ENCODE measurements around the gene COL27A1. TPM values are rescaled to one million over a fixed set of nuclear protein-coding genes. Genes with fewer than 3 reads are reported as not detected.

The COL27A1 gene
- polyA plus RNA-seq, 2 of the 4 experiments (the other 2 are of a cell fraction) = 6.9 to 20.6 TPM

DNA sequence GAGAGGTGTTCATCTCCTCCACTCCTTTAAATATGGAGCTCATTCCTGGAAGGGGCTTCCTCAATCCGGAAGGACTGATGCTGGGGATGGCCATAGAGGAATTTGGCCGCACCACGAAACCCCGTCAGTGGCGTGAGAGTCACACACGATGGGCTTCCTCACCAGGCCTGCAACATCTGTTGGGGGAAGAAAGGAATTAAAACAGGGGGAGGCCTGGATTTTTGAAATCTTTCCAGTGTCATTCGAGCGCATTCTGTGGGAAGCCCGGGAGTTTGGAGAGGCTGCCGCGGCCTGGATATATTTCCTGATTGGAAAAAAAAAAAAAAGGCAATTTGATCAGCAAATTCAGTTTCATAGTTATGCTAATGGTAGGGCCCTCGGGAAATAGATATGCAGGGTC, 91.2 kb downstream of the COL27A1 start:
- no peak overlapping the region for H3K27ac ChIP-seq
- FAIRE-seq (no peak), ATAC-seq (no peak), DNase-seq (ENCODE audit: low read depth in 1 of 2, low spot score in 1 of 2) (no peak)
- no peak for TF ChIP-seq BHLHE40 (IDR thresholded peaks at IDR 0.05; ENCODE audit: low read depth, low read length)
- no peak for TF ChIP-seq PHF8 (IDR thresholded peaks at IDR 0.05; ENCODE audit: borderline replicate concordance, low read depth)
- TF ChIP-seq TFCP2L1 (CRISPR knock-in tag; IDR thresholded peaks at IDR 0.05) = no peak
- TF ChIP-seq MAFK (IDR thresholded peaks at IDR 0.05; ENCODE audit: partially characterized antibody) = no peak
- no peak for TF ChIP-seq ESRRA (IDR thresholded peaks at IDR 0.05; ENCODE audit: borderline replicate concordance, low read length)
- TF ChIP-seq, protein P1, sequence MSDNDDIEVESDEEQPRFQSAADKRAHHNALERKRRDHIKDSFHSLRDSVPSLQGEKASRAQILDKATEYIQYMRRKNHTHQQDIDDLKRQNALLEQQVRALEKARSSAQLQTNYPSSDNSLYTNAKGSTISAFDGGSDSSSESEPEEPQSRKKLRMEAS (IDR thresholded peaks at IDR 0.05) = no peak
- TF ChIP-seq RARB (CRISPR knock-in tag; IDR thresholded peaks at IDR 0.05) = no peak
- H3K4me2 ChIP-seq = no peak overlapping the region
- WGBS (ENCODE audit: missing lambda C conversion rate) = 92% methylated on average over 12 of the region's 12 CpGs
- no peaks in the 10 kb centered on the region for H3K4me1 ChIP-seq
- H3K4me3 ChIP-seq = no peak overlapping the region
- CTCF ChIA-PET = interaction anchor here (1.0 to 2.6 kb wide), 6 partner anchors 11 to 164 kb away, joined by 3 to 14 read pairs (median 4); no protein-coding TSS in a partner anchor
- POLR2A ChIA-PET = no interaction called here
- H3K9me3 ChIP-seq = no peaks in the 10 kb centered on the region

- no peak for FAIRE-seq
- Histone ChIP-seq H3K4me2 (no peak overlapping the region), H3K27ac (no peak overlapping the region), H3K4me1 (no peaks in the 10 kb centered on the region), H3K4me3 (no peak overlapping the region), H3K9me3 (no peaks in the 10 kb centered on the region)
- CTCF ChIA-PET = interaction anchor here (1.0 to 2.6 kb wide), 4 partner anchors 11 to 164 kb away, joined by 3 to 14 read pairs (median 6); no protein-coding TSS in a partner anchor
- no peak for DNase-seq (ENCODE audit: low read depth in 1 of 2, low spot score in 1 of 2)
- ATAC-seq = no peak
- POLR2A ChIA-PET = no interaction called here
- TF ChIP-seq JUN (IDR thresholded peaks at IDR 0.05) (no peak), FOSB (CRISPR knock-in tag; IDR thresholded peaks at IDR 0.05) (no peak), BHLHE40 (IDR thresholded peaks at IDR 0.05; ENCODE audit: low read depth, low read length) (no peak), NFE2L2 (conservative IDR thresholded peaks at IDR 0.05; ENCODE audit: low read length) (no peak), ZFP36 (IDR thresholded peaks at IDR 0.05; ENCODE audit: borderline replicate concordance, partially characterized antibody) (no peak), CHD2 (IDR thresholded peaks at IDR 0.05; ENCODE audit: low read length, partially characterized antibody) (no peak), JUNB (IDR thresholded peaks at IDR 0.05) (no peak), HEYL (CRISPR knock-in tag; IDR thresholded peaks at IDR 0.05) (no peak), KDM1A (IDR thresholded peaks at IDR 0.05; ENCODE audit: low read depth) (no peak), HES2 (IDR thresholded peaks at IDR 0.05) (no peak), HMGXB4 (CRISPR knock-in tag; IDR thresholded peaks at IDR 0.05; ENCODE audit: borderline replicate concordance) (no peak), POLR2AphosphoS2 (conservative IDR thresholded peaks at IDR 0.05; ENCODE audit: low read length) (no peak), EP300 (IDR thresholded peaks at IDR 0.05) (no peak), CBX8 (IDR thresholded peaks at IDR 0.05) (no peak)
- TF ChIP-seq, protein P1 (IDR thresholded peaks at IDR 0.05) = no peak
- WGBS (ENCODE audit: missing lambda C conversion rate) = 69% methylated on average over 2 of the region's 2 CpGs
Observed at GRCh38 chr9:114247077-114247476, 91.7 kb downstream of the COL27A1 start.

DNA sequence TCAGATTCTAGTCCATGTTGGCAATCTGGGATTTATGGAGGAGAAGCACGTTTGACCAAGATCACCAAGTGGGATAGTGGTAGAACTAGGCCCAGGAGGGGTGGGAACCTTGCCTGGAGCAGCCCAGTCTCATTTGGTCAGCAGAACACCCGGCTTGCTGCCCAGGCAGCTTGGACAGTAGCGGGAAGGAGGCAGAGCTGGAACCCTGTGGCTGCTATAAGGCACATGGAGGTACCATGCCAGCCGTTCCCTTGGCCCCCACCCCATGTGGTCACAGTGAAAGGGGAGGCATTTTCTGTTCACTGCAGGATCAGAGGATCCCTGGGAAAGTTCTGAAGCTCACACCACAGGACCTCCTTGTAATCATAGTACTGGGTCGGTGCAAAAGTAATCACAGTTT, 92.2 kb downstream of the COL27A1 start:
- Histone ChIP-seq H3K4me2 (no peak overlapping the region), H3K4me1 (no peaks in the 10 kb centered on the region), H3K27ac (no peak overlapping the region), H3K9me3 (no peaks in the 10 kb centered on the region), H3K4me3 (no peak overlapping the region)
- DNase-seq (ENCODE audit: low read depth in 1 of 2, low spot score in 1 of 2) (no peak), FAIRE-seq (no peak), ATAC-seq (no peak)
- WGBS (ENCODE audit: missing lambda C conversion rate) = 63% methylated on average over 5 of the region's 5 CpGs
- ChIA-PET POLR2A (no interaction called here), CTCF (interaction anchor here (0.5 to 2.5 kb wide), 3 partner anchors 44 to 140 kb away, joined by 3 to 8 read pairs (median 6); no protein-coding TSS in a partner anchor)
- no peak for TF ChIP-seq ZSCAN20 (CRISPR knock-in tag; IDR thresholded peaks at IDR 0.05)
- no peak for TF ChIP-seq EP300 (IDR thresholded peaks at IDR 0.05)

Data from A549 (cell line).